Ovary (tissue), 3 donors: ENCODE results near the gene WDFY4.

ENCODE experiments used
- EP300 ChIP-seq: sonication (generic); formaldehyde crosslinking; IDR thresholded peaks from one replicate; pipeline ENCODE4 v1.6.1; 2017; ENCODE audit warnings: antibody characterized with exemption
- POLR2A ChIP-seq: fragments of 450-650 bp; IDR thresholded peaks from one replicate; pipeline ENCODE4 v1.6.1; 2017; ENCODE audit warnings: antibody characterized with exemption, mild to moderate bottlenecking, moderate library complexity
- TF ChIP-seq, protein P1 (sequence below), 3 donors: fragments of 450-650 bp in 2 of 3; fragments of 200-600 bp in 1 of 3; IDR thresholded peaks; one replicate each; pipeline versions ENCODE4 v1.5.1 to v1.8.0; 2016 to 2022; ENCODE audit warnings: antibody characterized with exemption in 3 of 3, mild to moderate bottlenecking in 1 of 3
- donor health status: DM: no; HTN: no; CAD: no.

DNA sequence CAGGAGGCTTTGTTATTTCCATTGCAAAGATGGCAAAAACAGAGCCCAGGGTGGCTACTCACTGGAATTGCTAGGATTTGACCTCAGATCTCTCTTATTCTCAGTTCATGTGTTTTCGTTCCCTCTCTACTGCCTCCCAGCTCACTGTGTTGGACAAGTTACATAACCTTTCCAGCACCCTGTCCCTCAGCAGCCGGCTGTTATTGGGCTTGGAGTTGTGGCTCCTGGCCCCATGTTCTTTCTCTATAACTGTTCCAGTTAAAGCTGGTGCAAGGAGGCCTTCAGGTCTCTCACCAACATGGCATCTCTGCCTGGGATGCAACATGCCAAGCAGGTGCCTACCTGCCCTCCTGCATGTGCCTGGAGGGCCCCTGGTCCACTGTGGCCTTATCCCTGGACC lies 198.2 kb downstream of the WDFY4 start:
- TF ChIP-seq POLR2A (no peak), EP300 (no peak)
- TF ChIP-seq, protein P1, sequence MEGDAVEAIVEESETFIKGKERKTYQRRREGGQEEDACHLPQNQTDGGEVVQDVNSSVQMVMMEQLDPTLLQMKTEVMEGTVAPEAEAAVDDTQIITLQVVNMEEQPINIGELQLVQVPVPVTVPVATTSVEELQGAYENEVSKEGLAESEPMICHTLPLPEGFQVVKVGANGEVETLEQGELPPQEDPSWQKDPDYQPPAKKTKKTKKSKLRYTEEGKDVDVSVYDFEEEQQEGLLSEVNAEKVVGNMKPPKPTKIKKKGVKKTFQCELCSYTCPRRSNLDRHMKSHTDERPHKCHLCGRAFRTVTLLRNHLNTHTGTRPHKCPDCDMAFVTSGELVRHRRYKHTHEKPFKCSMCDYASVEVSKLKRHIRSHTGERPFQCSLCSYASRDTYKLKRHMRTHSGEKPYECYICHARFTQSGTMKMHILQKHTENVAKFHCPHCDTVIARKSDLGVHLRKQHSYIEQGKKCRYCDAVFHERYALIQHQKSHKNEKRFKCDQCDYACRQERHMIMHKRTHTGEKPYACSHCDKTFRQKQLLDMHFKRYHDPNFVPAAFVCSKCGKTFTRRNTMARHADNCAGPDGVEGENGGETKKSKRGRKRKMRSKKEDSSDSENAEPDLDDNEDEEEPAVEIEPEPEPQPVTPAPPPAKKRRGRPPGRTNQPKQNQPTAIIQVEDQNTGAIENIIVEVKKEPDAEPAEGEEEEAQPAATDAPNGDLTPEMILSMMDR (IDR thresholded peaks at IDR 0.05) = no peak
